ENCODE results near the gene FAM124A. TPM values are rescaled to one million over a fixed set of nuclear protein-coding genes. Genes with fewer than 3 reads are reported as not detected.

The FAM124A gene
- total and polyA plus RNA-seq, 7 donors = 0.23 to 18.3 (median 11.7) TPM

GRCh38 chr13:51271528-51272085 lies 49.4 kb downstream of the FAM124A start:
- Histone ChIP-seq H3K36me3 (no peaks in the 10 kb centered on the region), H3K27me3 (no peaks in the 10 kb centered on the region), H3K27ac (peak overlapping the region in 3 of 4 donors; percentile 36 to 58 (median 51)), H3K4me1 (peaks cover 0 to 41% (median 28%) of the 10 kb centered on the region in 4 donors), H3K4me3 (no peak overlapping the region), H3K9me3 (no peaks in the 10 kb centered on the region)
- 78 to 82% methylated on average over 10 of the region's 10 CpGs for WGBS, 2 donors
- TF ChIP-seq, protein P1, sequence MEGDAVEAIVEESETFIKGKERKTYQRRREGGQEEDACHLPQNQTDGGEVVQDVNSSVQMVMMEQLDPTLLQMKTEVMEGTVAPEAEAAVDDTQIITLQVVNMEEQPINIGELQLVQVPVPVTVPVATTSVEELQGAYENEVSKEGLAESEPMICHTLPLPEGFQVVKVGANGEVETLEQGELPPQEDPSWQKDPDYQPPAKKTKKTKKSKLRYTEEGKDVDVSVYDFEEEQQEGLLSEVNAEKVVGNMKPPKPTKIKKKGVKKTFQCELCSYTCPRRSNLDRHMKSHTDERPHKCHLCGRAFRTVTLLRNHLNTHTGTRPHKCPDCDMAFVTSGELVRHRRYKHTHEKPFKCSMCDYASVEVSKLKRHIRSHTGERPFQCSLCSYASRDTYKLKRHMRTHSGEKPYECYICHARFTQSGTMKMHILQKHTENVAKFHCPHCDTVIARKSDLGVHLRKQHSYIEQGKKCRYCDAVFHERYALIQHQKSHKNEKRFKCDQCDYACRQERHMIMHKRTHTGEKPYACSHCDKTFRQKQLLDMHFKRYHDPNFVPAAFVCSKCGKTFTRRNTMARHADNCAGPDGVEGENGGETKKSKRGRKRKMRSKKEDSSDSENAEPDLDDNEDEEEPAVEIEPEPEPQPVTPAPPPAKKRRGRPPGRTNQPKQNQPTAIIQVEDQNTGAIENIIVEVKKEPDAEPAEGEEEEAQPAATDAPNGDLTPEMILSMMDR (IDR thresholded peaks at IDR 0.05) = no peak
- TF ChIP-seq EP300 (IDR thresholded peaks at IDR 0.05) (no peak), POLR2AphosphoS5 (IDR thresholded peaks at IDR 0.05) (no peak), POLR2A (IDR thresholded peaks at IDR 0.05) (no peak)
- intact Hi-C loops (cut with DNase I) = no loop called here
- DNase-seq = no peak

- peak; percentile 77 for DNase-seq
- no peak overlapping the region for H3K4me3 ChIP-seq
- peaks cover 0 to 63% (median 49%) of the 10 kb centered on the region in 4 donors for H3K4me1 ChIP-seq
- H3K27ac ChIP-seq = peak overlapping the region in 3 of 4 donors; percentile 52 to 80 (median 79)
- peak in 1 of 4 donors; percentile 67 for TF ChIP-seq POLR2AphosphoS5 (IDR thresholded peaks at IDR 0.05)
- no peak for TF ChIP-seq EP300 (IDR thresholded peaks at IDR 0.05)
- intact Hi-C loops (cut with DNase I) = no loop called here
- no peaks in the 10 kb centered on the region for H3K9me3 ChIP-seq
- H3K36me3 ChIP-seq = no peaks in the 10 kb centered on the region
- WGBS, 2 donors = 87 to 89% methylated on average over 2 of the region's 2 CpGs
- H3K27me3 ChIP-seq = no peaks in the 10 kb centered on the region
Observed at GRCh38 chr13:51275101-51275500, 52.9 kb downstream of the FAM124A start.

DNA sequence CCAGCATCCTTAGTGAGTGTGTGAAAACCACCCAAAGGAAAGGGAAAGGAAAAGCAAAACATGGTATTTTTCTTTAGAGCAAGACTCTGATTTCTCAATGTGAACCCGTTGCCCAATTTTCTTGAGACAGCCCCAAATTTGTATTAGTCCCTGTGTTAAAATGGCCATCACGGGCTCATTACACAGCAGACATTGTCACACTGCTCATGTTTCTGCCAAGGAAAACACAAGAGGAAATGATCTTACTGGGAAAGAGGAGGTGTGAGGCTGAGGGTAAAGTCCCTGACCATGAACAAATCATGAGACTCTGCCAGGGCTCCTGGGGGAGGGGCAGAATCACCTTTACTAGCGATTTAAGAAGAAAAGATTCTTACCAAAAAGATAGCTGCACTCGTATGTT lies 54.4 kb downstream of the FAM124A start:
- WGBS, 2 donors = 23 to 53% methylated on average over 4 of the region's 4 CpGs
- intact Hi-C loops (cut with DNase I) = no loop called here
- peak overlapping the region in 3 of 4 donors; percentile 52 to 80 (median 79) for H3K27ac ChIP-seq

GRCh38 chr13:51277928-51278327 lies 55.7 kb downstream of the FAM124A start:
- Histone ChIP-seq H3K9me3 (no peaks in the 10 kb centered on the region), H3K27ac (peak overlapping the region in 3 of 4 donors; percentile 69 to 80 (median 79)), H3K27me3 (no peaks in the 10 kb centered on the region), H3K36me3 (peaks cover 0 to 10% (median 6%) of the 10 kb centered on the region in 4 donors), H3K4me1 (peaks cover 0 to 61% (median 45%) of the 10 kb centered on the region in 4 donors), H3K4me3 (no peak overlapping the region)
- TF ChIP-seq, protein P1 (IDR thresholded peaks at IDR 0.05) = no peak
- TF ChIP-seq POLR2A (IDR thresholded peaks at IDR 0.05) (no peak), POLR2AphosphoS5 (IDR thresholded peaks at IDR 0.05) (peak; percentile 51 to 81 (median 74)), EP300 (IDR thresholded peaks at IDR 0.05) (peak in 2 of 4 donors; percentile 54 to 70)
- DNase-seq = peak; percentile 64
- intact Hi-C loops (cut with DNase I) = loop anchor here (2.0 kb wide), 1 partner anchor 53 kb away; no protein-coding TSS in a partner anchor
- WGBS, 2 donors = 86 to 89% methylated on average over 4 of the region's 4 CpGs

More for the DNA sequence above, 54.4 kb downstream of the FAM124A start:
- TF ChIP-seq POLR2AphosphoS5 (IDR thresholded peaks at IDR 0.05) (no peak), EP300 (IDR thresholded peaks at IDR 0.05) (no peak), POLR2A (IDR thresholded peaks at IDR 0.05) (no peak)
- TF ChIP-seq, protein P1 (IDR thresholded peaks at IDR 0.05) = no peak
- DNase-seq = no peak
- Histone ChIP-seq H3K27me3 (no peaks in the 10 kb centered on the region), H3K36me3 (peaks cover 0 to 10% (median 6%) of the 10 kb centered on the region in 4 donors), H3K9me3 (no peaks in the 10 kb centered on the region), H3K4me3 (no peak overlapping the region), H3K4me1 (peaks cover 0 to 55% (median 45%) of the 10 kb centered on the region in 4 donors)

DNA sequence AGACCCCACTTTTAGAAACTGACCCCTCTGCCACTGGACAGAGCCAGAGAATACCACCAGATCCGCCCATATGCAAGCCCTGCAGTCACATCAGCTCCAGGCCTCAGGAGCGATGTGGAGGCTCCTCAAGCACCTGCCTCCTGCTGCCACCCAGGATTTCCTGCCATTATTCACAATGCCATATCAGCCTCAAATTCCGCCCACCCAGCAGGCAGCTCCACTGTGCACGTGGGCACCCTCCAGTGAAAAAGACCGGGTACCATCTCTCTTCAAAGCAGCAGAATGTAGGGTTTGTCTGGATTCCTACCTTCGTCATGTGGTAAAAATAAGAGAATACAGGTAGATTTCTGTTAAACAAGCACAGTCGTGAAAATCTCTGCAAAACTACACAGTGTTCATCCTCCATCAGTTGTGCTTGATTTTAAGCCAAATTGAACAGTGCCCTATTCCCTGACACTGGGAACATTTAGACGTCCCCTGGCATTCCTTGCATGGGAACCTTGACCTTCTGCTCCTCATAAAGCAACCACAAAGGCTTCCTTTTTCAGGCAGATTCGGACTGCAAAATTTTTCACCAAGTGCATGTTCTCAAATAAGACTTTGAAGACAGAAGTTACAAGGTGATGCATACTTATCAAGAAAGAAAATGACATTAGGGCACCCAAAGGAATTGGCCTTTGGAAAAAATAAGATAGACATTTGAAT lies 56.4 kb downstream of the FAM124A start:
- TF ChIP-seq POLR2AphosphoS5 (IDR thresholded peaks at IDR 0.05) (no peak), EP300 (IDR thresholded peaks at IDR 0.05) (no peak), POLR2A (IDR thresholded peaks at IDR 0.05) (no peak)
- TF ChIP-seq, protein P1 (IDR thresholded peaks at IDR 0.05) = peak in 2 of 4 experiments; percentile 0 to 7
- H3K9me3 ChIP-seq = no peaks in the 10 kb centered on the region
- DNase-seq = no peak
- 63 to 70% methylated on average over 9 of the region's 9 CpGs for WGBS, 2 donors
- intact Hi-C loops (cut with DNase I) = loop anchor here (2.0 kb wide), 1 partner anchor 54 kb away; no protein-coding TSS in a partner anchor
- peaks cover 0 to 65% (median 45%) of the 10 kb centered on the region in 4 donors for H3K4me1 ChIP-seq
- H3K27me3 ChIP-seq = no peaks in the 10 kb centered on the region
- peaks cover 0 to 10% (median 6%) of the 10 kb centered on the region in 4 donors for H3K36me3 ChIP-seq
- H3K4me3 ChIP-seq = no peak overlapping the region
- H3K27ac ChIP-seq = peak overlapping the region in 3 of 4 donors; percentile 69 to 80 (median 79)
